ENCODE data around the gene SEC14L1. TPM values are rescaled to one million over a fixed set of nuclear protein-coding genes. Genes with fewer than 3 reads are reported as not detected.
A peak's percentile ranks its signal among the peaks of the same experiment; 100 is the strongest.

SEC14L1 gene
- total and polyA plus RNA-seq, 2 of the 8 experiments (the other 6 are each of a cell fraction or from before 2014, with no cell fraction given), result 27.2 to 74.4 TPM

DNA sequence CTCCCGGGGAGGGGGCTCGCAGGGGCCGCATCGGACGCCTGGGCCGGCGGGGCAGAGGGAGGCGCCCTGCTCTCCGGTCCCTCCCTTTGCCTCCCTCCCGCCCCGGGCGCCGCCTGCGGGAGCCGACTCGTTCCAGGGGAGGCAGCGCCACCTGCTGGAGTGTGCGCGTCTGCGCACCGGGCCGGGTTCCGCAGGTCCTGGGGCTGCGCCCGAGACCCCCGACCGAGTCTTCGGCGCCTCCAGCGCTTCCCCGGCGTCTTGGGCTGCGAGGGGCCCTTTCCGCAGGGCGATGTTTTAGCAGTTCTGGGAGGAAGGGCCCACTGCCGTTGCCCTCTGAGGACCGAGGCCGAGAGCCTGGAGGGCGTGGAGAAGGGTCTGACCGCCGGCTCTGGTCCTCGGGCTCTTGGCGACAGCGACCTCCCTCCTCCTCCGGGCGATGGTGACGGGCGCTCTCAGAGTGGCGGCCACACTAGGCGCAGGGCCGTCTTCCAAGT is 106.3 kb downstream of the SEC14L1 start:
- no peaks in the 10 kb centered on the region for H3K36me3 ChIP-seq (ENCODE audit: control insufficient read depth in 2 of 4, insufficient read depth in 4 of 4, low read length in 3 of 4)
- H3K27ac ChIP-seq (ENCODE audit: low read depth, low read length), result no peak overlapping the region
- peak overlapping the region; percentile 34 for H4K91ac ChIP-seq (replicated peaks; ENCODE audit: insufficient read length, low read length)
- no peak overlapping the region; a peak in 1 of 7 replicates for H3K9ac ChIP-seq (replicated peaks in 1 of 4; ENCODE audit: extremely low read depth in 1 of 4, low read depth in 3 of 4, low read length in 3 of 4)
- peak overlapping the region; percentile 48; the same call in 1 of the 2 replicates for H2BK20ac ChIP-seq (ENCODE audit: low read length)
- no peak overlapping the region for H3K14ac ChIP-seq (ENCODE audit: insufficient read length)
- peak overlapping the region; percentile 1 for H4K5ac ChIP-seq (ENCODE audit: insufficient read length, low read depth, low read length)
- no peak overlapping the region; the same call in 1 of the 2 replicates for H2BK5ac ChIP-seq (ENCODE audit: low read depth, low read length)
- H2BK15ac ChIP-seq (ENCODE audit: low read length), result no peak overlapping the region
- peaks cover 0 to 5% of the 10 kb centered on the region in 2 experiments for H4K20me1 ChIP-seq (replicated peaks in 1 of 2; ENCODE audit: control insufficient read depth in 1 of 2, insufficient read depth in 2 of 2, low read length in 2 of 2)
- H3K4ac ChIP-seq (replicated peaks; ENCODE audit: insufficient read length, low read depth, low read length), result no peak overlapping the region
- peak; percentile 51 to 96 for DNase-seq (ENCODE audit: low read depth in 1 of 2, low spot score in 2 of 2)
- H3K18ac ChIP-seq (ENCODE audit: extremely low read depth, low read length), result peak overlapping the region; percentile 71; the same call in 1 of the 2 replicates
- no peak overlapping the region for H2BK12ac ChIP-seq (ENCODE audit: low read depth, low read length)
- H3K4me2 ChIP-seq (ENCODE audit: insufficient read depth in 1 of 2, low read depth in 2 of 2, low read length in 2 of 2), result peak overlapping the region; percentile 0 to 80; a peak in 3 of 4 replicates
- H2BK120ac ChIP-seq (replicated peaks; ENCODE audit: low read depth, low read length), result no peak overlapping the region
- 0 out of 2 replicates have a peak overlapping the region, but pooled peaks have one; percentile 71 for H4K8ac ChIP-seq (ENCODE audit: extremely low read depth, insufficient read depth, low read length)
- ChIA-PET POLR2A (ENCODE audit: partially characterized antibody) (no interaction called here), CTCF (ENCODE audit: partially characterized antibody) (interaction anchor here (0.6 to 2.2 kb wide), 5 partner anchors 35 to 191 kb away, joined by 3 to 8 read pairs (median 3); no protein-coding TSS in a partner anchor)
- no peak overlapping the region for H3K23ac ChIP-seq (ENCODE audit: insufficient read length)
- peaks cover 0 to 9% (median 3%) of the 10 kb centered on the region in 4 experiments; a peak in 4 of 7 replicates for H3K27me3 ChIP-seq (replicated peaks in 1 of 4; ENCODE audit: control insufficient read depth in 3 of 4, extremely low read depth in 1 of 4, insufficient read depth in 3 of 4, low read length in 3 of 4)
- H3K4me1 ChIP-seq (replicated peaks in 1 of 4; ENCODE audit: control insufficient read depth in 3 of 4, insufficient read depth in 4 of 4, low read length in 3 of 4), result peaks cover 0 to 4% (median 1%) of the 10 kb centered on the region in 4 experiments; a peak in 2 of 7 replicates
- 6% methylated on average over 26 of the region's 51 CpGs; no CpG with 5 or more reads in 1 of the 2 experiments for WGBS, 2 experiments (ENCODE audit: extremely low coverage in 1 of 2, insufficient coverage in 1 of 2, insufficient read length in 1 of 2, insufficient replicate concordance in 2 of 2, low coverage in 1 of 2, low lambda C conversion rate in 2 of 2, missing lambda C conversion rate in 1 of 2)
- no peak overlapping the region for H2AK5ac ChIP-seq (ENCODE audit: low read depth, low read length)
- peak overlapping the region; percentile 17 to 76 (median 50) for H3K4me3 ChIP-seq (ENCODE audit: extremely low read depth in 1 of 4, insufficient read depth in 2 of 4, low read depth in 3 of 4, low read length in 4 of 4)
- peak overlapping the region; percentile 71; the same call in 1 of the 2 replicates for H2AFZ ChIP-seq (ENCODE audit: low read length)
- H3K9me3 ChIP-seq (ENCODE audit: insufficient read depth in 2 of 2, low read depth in 1 of 2, low read length in 1 of 2), result no peaks in the 10 kb centered on the region
- no peak for FAIRE-seq
- no peaks in the 10 kb centered on the region for H3K79me1 ChIP-seq (ENCODE audit: low read depth, low read length)
- H3K23me2 ChIP-seq (ENCODE audit: low read depth, low read length), result no peaks in the 10 kb centered on the region; the same call in 1 of the 2 replicates
- H3K79me2 ChIP-seq (ENCODE audit: control insufficient read depth in 1 of 2, insufficient read depth in 2 of 2, low read length in 2 of 2), result no peaks in the 10 kb centered on the region
- H3K56ac ChIP-seq (replicated peaks; ENCODE audit: insufficient read length, low read depth, low read length), result no peak overlapping the region
- TF ChIP-seq TBP (IDR thresholded peaks at IDR 0.05; ENCODE audit: low read depth, low read length), result peak; percentile 21; the same call in 1 of the 2 replicates
- no peak for TF ChIP-seq CEBPB (IDR thresholded peaks at IDR 0.05; ENCODE audit: low read depth, low read length)
- 0 out of 4 replicates have a peak, but pooled peaks of 1 of the 2 experiments have one; percentile 23 for TF ChIP-seq HDAC2 (IDR thresholded peaks at IDR 0.05; ENCODE audit: borderline replicate concordance in 1 of 2, low read depth in 2 of 2, low read length in 2 of 2)
- peak; percentile 80 for TF ChIP-seq KDM4A (IDR thresholded peaks at IDR 0.05; ENCODE audit: low read depth, low read length, severe bottlenecking)
- TF ChIP-seq KDM5A (IDR thresholded peaks at IDR 0.05; ENCODE audit: low read length), result no peak
- peak; percentile 67 for TF ChIP-seq CREB1 (IDR thresholded peaks at IDR 0.05)
- peak in 1 of 2 experiments; percentile 58; a peak in 1 of 4 replicates for TF ChIP-seq SIN3A (conservative IDR thresholded peaks at IDR 0.05 in 1 of 2, IDR thresholded peaks at IDR 0.05 in 1 of 2; ENCODE audit: low read depth in 1 of 2, low read length in 2 of 2)
- TF ChIP-seq SIRT6 (IDR thresholded peaks at IDR 0.05; ENCODE audit: low read length), result no peak
- TF ChIP-seq JUND (IDR thresholded peaks at IDR 0.05; ENCODE audit: low read length), result no peak
- peak; percentile 17 for TF ChIP-seq ASH2L (IDR thresholded peaks at IDR 0.05; ENCODE audit: low read length)
- TF ChIP-seq, protein P1, sequence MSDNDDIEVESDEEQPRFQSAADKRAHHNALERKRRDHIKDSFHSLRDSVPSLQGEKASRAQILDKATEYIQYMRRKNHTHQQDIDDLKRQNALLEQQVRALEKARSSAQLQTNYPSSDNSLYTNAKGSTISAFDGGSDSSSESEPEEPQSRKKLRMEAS (IDR thresholded peaks at IDR 0.05), result peak; percentile 39; the same call in 1 of the 2 replicates
- TF ChIP-seq SP4 (IDR thresholded peaks at IDR 0.05; ENCODE audit: low read length), result 0 out of 2 replicates have a peak, but pooled peaks have one; percentile 48
